HEK293 (cell line): ENCODE data around the gene LAMA4.

Source experiments
- EGR2 ChIP-seq: fragments of 450-650 bp; formaldehyde crosslinking; IDR thresholded peaks from 2 replicates; pipeline ENCODE4 v1.5.1; 2016; ENCODE audit warnings: low read depth, missing biosample characterization, missing genetic modification characterization
- KLF1 ChIP-seq: fragments of 450-650 bp; formaldehyde crosslinking; IDR thresholded peaks from 2 replicates; pipeline ENCODE4 v1.5.1; 2016; ENCODE audit warnings: missing biosample characterization, missing genetic modification characterization
- KLF8 ChIP-seq: fragments of 450-650 bp; formaldehyde crosslinking; IDR thresholded peaks from 2 replicates; pipeline ENCODE4 v1.5.1; 2016; ENCODE audit warnings: missing biosample characterization, missing genetic modification characterization
- ZFP69B ChIP-seq: fragments of 450-650 bp; formaldehyde crosslinking; IDR thresholded peaks from 2 replicates; pipeline ENCODE4 v1.5.1; 2016; ENCODE audit warnings: missing biosample characterization, missing genetic modification characterization
- ZNF184 ChIP-seq: fragments of 450-650 bp; IDR thresholded peaks from 2 replicates; pipeline ENCODE4 v1.5.1; 2018; ENCODE audit warnings: missing biosample characterization, mild to moderate bottlenecking, missing genetic modification characterization
- ZNF335 ChIP-seq: fragments of 450-650 bp; formaldehyde crosslinking; conservative IDR thresholded peaks from 2 replicates; pipeline ENCODE4 v1.5.1; 2016; ENCODE audit warnings: missing biosample characterization, missing genetic modification characterization
- ZNF394 ChIP-seq: fragments of 450-650 bp; formaldehyde crosslinking; IDR thresholded peaks from 2 replicates; pipeline ENCODE4 v1.5.1; 2016; ENCODE audit warnings: missing biosample characterization, missing genetic modification characterization, mild to moderate bottlenecking, moderate library complexity, borderline replicate concordance
- ZNF48 ChIP-seq: fragments of 450-650 bp; formaldehyde crosslinking; IDR thresholded peaks from 2 replicates; pipeline ENCODE4 v1.5.1; 2016; ENCODE audit warnings: missing biosample characterization, missing genetic modification characterization
- ZNF530 ChIP-seq: fragments of 450-650 bp; formaldehyde crosslinking; IDR thresholded peaks from 2 replicates; pipeline ENCODE4 v1.5.1; 2016; ENCODE audit warnings: low read depth, missing biosample characterization, missing genetic modification characterization
- ZNF623 ChIP-seq: fragments of 450-650 bp; formaldehyde crosslinking; IDR thresholded peaks from 2 replicates; pipeline ENCODE4 v1.5.1; 2016; ENCODE audit warnings: missing biosample characterization, missing genetic modification characterization
- ZNF837 ChIP-seq: fragments of 450-650 bp; formaldehyde crosslinking; IDR thresholded peaks from 2 replicates; pipeline ENCODE4 v1.5.1; 2016; ENCODE audit warnings: missing biosample characterization, missing genetic modification characterization
- ZNF843 ChIP-seq: fragments of 450-650 bp; formaldehyde crosslinking; IDR thresholded peaks from 2 replicates; pipeline ENCODE4 v1.5.1; 2016; ENCODE audit warnings: missing biosample characterization, missing genetic modification characterization
- ZSCAN23 ChIP-seq: fragments of 450-650 bp; formaldehyde crosslinking; IDR thresholded peaks from 2 replicates; pipeline ENCODE4 v1.5.1; 2016; ENCODE audit warnings: missing biosample characterization, missing genetic modification characterization
- TF ChIP-seq, protein P1 (sequence below): fragments of 450-650 bp; formaldehyde crosslinking; conservative IDR thresholded peaks from 2 replicates; pipeline ENCODE4 v1.5.1; 2016; ENCODE audit warnings: low read depth, missing biosample characterization, missing genetic modification characterization
- TF ChIP-seq, protein P2 (sequence below): fragments of 450-650 bp; formaldehyde crosslinking; IDR thresholded peaks from 2 replicates; pipeline ENCODE4 v1.5.1; 2016; ENCODE audit warnings: missing biosample characterization, missing genetic modification characterization
- TF ChIP-seq, protein P3 (sequence below): fragments of 450-650 bp; formaldehyde crosslinking; IDR thresholded peaks from 2 replicates; pipeline ENCODE4 v1.5.1; 2016; ENCODE audit warnings: missing biosample characterization, missing genetic modification characterization
- TF ChIP-seq, protein P4 (sequence below): fragments of 450-650 bp; formaldehyde crosslinking; IDR thresholded peaks from 2 replicates; pipeline ENCODE4 v1.5.1; 2017; ENCODE audit warnings: missing biosample characterization, missing genetic modification characterization
- TF ChIP-seq, protein P5 (sequence below): fragments of 450-650 bp; formaldehyde crosslinking; IDR thresholded peaks from 2 replicates; pipeline ENCODE4 v1.5.1; 2016; ENCODE audit warnings: missing biosample characterization, missing genetic modification characterization
- TF ChIP-seq, protein P6 (sequence below): fragments of 450-650 bp; formaldehyde crosslinking; IDR thresholded peaks from 2 replicates; pipeline ENCODE4 v1.5.1; 2017; ENCODE audit warnings: missing biosample characterization, missing genetic modification characterization

Gene LAMA4

DNA sequence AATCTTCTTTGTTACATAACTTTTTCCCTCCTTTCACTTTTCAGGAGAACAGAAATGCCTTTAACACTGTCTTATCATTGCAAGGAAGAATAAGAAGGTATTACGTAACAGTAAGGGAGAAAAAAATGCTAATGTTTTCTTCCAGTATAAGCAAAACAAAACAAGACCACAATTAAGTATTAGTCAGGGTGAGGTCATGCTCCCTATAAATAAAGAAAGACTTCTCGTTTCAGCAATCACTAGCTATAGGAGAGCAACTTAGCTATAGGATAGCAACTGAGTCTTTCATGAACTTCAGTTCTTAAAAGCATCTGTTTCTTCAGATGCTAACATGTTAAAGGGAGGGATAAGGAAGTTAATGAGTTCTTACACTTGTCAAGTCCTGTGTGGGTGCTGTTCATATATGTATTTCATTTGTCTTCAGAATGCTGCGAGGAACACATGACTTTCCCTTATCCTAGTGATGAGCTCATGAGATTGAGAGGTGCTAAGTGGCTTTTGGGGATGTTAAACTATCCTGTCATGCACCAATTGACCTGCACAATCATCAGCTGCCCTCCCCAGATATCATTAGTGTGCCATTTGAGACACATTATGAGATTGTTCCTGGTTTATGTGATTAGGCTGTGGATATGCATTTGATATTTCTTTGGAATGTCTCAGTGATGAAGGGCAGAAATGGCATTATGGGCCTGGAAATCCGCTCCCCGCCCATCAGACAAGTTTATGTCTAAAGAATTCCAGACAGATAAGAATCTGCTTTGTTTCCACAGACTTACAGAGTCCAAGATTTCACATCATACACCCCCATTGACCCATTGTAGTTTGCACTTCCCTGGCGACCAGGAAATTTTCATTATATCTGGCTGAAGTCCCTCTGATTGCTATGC lies 37.5 kb downstream of the LAMA4 start (continued):
- TF ChIP-seq, protein P1, sequence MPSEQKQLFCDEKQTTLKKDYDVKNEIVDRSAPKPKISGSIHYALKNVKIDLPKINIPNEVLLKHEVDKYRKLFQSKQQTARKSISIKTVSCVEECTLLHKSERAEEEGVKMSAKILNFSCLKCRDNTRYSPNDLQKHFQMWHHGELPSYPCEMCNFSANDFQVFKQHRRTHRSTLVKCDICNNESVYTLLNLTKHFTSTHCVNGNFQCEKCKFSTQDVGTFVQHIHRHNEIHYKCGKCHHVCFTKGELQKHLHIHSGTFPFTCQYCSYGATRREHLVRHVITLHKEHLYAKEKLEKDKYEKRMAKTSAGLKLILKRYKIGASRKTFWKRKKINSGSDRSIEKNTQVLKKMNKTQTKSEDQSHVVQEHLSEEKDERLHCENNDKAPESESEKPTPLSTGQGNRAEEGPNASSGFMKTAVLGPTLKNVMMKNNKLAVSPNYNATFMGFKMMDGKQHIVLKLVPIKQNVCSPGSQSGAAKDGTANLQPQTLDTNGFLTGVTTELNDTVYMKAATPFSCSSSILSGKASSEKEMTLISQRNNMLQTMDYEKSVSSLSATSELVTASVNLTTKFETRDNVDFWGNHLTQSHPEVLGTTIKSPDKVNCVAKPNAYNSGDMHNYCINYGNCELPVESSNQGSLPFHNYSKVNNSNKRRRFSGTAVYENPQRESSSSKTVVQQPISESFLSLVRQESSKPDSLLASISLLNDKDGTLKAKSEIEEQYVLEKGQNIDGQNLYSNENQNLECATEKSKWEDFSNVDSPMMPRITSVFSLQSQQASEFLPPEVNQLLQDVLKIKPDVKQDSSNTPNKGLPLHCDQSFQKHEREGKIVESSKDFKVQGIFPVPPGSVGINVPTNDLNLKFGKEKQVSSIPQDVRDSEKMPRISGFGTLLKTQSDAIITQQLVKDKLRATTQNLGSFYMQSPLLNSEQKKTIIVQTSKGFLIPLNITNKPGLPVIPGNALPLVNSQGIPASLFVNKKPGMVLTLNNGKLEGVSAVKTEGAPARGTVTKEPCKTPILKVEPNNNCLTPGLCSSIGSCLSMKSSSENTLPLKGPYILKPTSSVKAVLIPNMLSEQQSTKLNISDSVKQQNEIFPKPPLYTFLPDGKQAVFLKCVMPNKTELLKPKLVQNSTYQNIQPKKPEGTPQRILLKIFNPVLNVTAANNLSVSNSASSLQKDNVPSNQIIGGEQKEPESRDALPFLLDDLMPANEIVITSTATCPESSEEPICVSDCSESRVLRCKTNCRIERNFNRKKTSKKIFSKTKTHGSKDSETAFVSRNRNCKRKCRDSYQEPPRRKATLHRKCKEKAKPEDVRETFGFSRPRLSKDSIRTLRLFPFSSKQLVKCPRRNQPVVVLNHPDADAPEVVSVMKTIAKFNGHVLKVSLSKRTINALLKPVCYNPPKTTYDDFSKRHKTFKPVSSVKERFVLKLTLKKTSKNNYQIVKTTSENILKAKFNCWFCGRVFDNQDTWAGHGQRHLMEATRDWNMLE (tag by site-specific recombination): peak; percentile 38; the same call in 1 of the 2 replicates
- TF ChIP-seq ZFP69B (tag by site-specific recombination) (peak; percentile 55; the same call in 1 of the 2 replicates), ZNF335 (tag by site-specific recombination) (peak; percentile 21; the same call in 1 of the 2 replicates), KLF8 (tag by site-specific recombination) (peak; percentile 87), KLF1 (tag by site-specific recombination) (no peak), ZNF623 (tag by site-specific recombination) (peak; percentile 33; the same call in 1 of the 2 replicates), ZNF394 (tag by site-specific recombination) (peak; percentile 77; the same call in 1 of the 2 replicates), ZNF184 (peak; percentile 16), ZSCAN23 (tag by site-specific recombination) (0 out of 2 replicates have a peak, but pooled peaks have one; percentile 75), ZNF48 (tag by site-specific recombination) (no peak), ZNF530 (tag by site-specific recombination) (no peak), EGR2 (tag by site-specific recombination) (no peak), ZNF843 (peak; percentile 96), ZNF837 (tag by site-specific recombination) (no peak)
- TF ChIP-seq, protein P2, sequence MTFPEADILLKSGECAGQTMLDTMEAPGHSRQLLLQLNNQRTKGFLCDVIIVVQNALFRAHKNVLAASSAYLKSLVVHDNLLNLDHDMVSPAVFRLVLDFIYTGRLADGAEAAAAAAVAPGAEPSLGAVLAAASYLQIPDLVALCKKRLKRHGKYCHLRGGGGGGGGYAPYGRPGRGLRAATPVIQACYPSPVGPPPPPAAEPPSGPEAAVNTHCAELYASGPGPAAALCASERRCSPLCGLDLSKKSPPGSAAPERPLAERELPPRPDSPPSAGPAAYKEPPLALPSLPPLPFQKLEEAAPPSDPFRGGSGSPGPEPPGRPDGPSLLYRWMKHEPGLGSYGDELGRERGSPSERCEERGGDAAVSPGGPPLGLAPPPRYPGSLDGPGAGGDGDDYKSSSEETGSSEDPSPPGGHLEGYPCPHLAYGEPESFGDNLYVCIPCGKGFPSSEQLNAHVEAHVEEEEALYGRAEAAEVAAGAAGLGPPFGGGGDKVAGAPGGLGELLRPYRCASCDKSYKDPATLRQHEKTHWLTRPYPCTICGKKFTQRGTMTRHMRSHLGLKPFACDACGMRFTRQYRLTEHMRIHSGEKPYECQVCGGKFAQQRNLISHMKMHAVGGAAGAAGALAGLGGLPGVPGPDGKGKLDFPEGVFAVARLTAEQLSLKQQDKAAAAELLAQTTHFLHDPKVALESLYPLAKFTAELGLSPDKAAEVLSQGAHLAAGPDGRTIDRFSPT: peak; percentile 64
- TF ChIP-seq, protein P3, sequence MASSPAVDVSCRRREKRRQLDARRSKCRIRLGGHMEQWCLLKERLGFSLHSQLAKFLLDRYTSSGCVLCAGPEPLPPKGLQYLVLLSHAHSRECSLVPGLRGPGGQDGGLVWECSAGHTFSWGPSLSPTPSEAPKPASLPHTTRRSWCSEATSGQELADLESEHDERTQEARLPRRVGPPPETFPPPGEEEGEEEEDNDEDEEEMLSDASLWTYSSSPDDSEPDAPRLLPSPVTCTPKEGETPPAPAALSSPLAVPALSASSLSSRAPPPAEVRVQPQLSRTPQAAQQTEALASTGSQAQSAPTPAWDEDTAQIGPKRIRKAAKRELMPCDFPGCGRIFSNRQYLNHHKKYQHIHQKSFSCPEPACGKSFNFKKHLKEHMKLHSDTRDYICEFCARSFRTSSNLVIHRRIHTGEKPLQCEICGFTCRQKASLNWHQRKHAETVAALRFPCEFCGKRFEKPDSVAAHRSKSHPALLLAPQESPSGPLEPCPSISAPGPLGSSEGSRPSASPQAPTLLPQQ (tag by site-specific recombination): peak; percentile 59
- TF ChIP-seq, protein P4, sequence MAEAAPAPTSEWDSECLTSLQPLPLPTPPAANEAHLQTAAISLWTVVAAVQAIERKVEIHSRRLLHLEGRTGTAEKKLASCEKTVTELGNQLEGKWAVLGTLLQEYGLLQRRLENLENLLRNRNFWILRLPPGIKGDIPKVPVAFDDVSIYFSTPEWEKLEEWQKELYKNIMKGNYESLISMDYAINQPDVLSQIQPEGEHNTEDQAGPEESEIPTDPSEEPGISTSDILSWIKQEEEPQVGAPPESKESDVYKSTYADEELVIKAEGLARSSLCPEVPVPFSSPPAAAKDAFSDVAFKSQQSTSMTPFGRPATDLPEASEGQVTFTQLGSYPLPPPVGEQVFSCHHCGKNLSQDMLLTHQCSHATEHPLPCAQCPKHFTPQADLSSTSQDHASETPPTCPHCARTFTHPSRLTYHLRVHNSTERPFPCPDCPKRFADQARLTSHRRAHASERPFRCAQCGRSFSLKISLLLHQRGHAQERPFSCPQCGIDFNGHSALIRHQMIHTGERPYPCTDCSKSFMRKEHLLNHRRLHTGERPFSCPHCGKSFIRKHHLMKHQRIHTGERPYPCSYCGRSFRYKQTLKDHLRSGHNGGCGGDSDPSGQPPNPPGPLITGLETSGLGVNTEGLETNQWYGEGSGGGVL (tag by site-specific recombination): peak; percentile 81; the same call in 1 of the 2 replicates
- TF ChIP-seq, protein P5, sequence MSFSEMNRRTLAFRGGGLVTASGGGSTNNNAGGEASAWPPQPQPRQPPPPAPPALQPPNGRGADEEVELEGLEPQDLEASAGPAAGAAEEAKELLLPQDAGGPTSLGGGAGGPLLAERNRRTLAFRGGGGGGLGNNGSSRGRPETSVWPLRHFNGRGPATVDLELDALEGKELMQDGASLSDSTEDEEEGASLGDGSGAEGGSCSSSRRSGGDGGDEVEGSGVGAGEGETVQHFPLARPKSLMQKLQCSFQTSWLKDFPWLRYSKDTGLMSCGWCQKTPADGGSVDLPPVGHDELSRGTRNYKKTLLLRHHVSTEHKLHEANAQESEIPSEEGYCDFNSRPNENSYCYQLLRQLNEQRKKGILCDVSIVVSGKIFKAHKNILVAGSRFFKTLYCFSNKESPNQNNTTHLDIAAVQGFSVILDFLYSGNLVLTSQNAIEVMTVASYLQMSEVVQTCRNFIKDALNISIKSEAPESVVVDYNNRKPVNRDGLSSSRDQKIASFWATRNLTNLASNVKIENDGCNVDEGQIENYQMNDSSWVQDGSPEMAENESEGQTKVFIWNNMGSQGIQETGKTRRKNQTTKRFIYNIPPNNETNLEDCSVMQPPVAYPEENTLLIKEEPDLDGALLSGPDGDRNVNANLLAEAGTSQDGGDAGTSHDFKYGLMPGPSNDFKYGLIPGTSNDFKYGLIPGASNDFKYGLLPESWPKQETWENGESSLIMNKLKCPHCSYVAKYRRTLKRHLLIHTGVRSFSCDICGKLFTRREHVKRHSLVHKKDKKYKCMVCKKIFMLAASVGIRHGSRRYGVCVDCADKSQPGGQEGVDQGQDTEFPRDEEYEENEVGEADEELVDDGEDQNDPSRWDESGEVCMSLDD (tag by site-specific recombination): no peak
- TF ChIP-seq, protein P6, sequence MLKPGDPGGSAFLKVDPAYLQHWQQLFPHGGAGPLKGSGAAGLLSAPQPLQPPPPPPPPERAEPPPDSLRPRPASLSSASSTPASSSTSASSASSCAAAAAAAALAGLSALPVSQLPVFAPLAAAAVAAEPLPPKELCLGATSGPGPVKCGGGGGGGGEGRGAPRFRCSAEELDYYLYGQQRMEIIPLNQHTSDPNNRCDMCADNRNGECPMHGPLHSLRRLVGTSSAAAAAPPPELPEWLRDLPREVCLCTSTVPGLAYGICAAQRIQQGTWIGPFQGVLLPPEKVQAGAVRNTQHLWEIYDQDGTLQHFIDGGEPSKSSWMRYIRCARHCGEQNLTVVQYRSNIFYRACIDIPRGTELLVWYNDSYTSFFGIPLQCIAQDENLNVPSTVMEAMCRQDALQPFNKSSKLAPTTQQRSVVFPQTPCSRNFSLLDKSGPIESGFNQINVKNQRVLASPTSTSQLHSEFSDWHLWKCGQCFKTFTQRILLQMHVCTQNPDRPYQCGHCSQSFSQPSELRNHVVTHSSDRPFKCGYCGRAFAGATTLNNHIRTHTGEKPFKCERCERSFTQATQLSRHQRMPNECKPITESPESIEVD (tag by site-specific recombination): peak; percentile 95
